ENCODE measurements around the gene GNAQ. TPM values are rescaled to one million over a fixed set of nuclear protein-coding genes. Genes with fewer than 3 reads are reported as not detected.
"Not testable (repeated sequence)": the region's sequence is repeated elsewhere in the genome, so short reads cannot be mapped to it uniquely, and the experiment has no call there.

Gene GNAQ
- total and polyA plus RNA-seq, 2 experiments from 2014 or later: 25.7 to 47.9 TPM

- no peak overlapping the region for H3K4me2 ChIP-seq
- no peaks in the 10 kb centered on the region for H3K36me3 ChIP-seq (replicated peaks; ENCODE audit: insufficient read depth, low read depth)
- no peak for TF ChIP-seq EZH2phosphoT487 (IDR thresholded peaks at IDR 0.05; ENCODE audit: low read depth, severe bottlenecking, unreplicated experiment)
- TF ChIP-seq EZH2 (IDR thresholded peaks at IDR 0.05; ENCODE audit: borderline replicate concordance): no peak
- TF ChIP-seq CTCF (IDR thresholded peaks at IDR 0.05; ENCODE audit: poor library complexity): no peak
- H4K20me1 ChIP-seq (ENCODE audit: insufficient read depth, poor library complexity, severe bottlenecking): no peaks in the 10 kb centered on the region
- 96% methylated on average over 1 of the region's 1 CpG for WGBS (ENCODE audit: low lambda C conversion rate, missing lambda C conversion rate)
- peaks cover 14% of the 10 kb centered on the region for H3K4me1 ChIP-seq (ENCODE audit: insufficient read depth)
- DNase-seq (ENCODE audit: low spot score): no peak
- H3K4me3 ChIP-seq: no peak overlapping the region
- H2AFZ ChIP-seq: no peak overlapping the region
- H3K27ac ChIP-seq: peak overlapping the region; percentile 63
- no peaks in the 10 kb centered on the region for H3K9me2 ChIP-seq (replicated peaks; ENCODE audit: insufficient read depth)
- H3K79me2 ChIP-seq: no peaks in the 10 kb centered on the region
- H3K9me3 ChIP-seq (ENCODE audit: low read depth): no peaks in the 10 kb centered on the region
- no peaks in the 10 kb centered on the region for H3K27me3 ChIP-seq
Measured at GRCh38 chr9:77708064-77708815, 323.4 kb downstream of the GNAQ start.

DNA sequence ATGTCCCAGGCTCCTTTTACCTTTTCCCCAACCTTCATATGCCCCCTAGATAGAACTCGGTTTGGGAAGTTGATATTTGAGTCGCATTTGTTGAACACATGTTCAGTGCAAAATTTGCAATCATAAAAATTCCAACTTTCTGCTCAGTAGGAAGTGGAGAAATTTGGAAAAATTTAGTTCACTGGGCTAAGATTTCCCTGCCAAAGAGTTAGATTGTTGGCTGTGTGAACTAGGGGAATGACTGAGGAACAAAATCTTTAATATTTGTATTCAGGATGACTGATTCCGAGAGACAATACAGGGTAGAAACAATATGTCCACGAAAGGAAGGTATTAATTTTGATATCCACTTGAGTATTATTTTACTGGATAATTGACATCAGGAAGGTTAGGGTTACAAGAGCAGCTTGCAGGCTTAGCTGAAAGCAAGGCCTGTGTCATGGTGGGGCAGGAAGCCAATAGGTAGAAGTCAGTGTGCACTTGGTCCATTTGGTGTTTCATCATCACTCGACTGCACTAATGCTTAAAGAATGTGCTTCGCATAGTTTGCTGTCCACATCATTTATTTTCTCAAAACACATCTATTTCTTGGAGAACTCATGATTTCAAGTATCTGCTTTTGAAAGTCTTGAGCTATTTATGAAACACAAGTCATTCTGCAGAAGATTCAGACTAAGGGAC lies 324.1 kb downstream of the GNAQ start:
- no peak overlapping the region for H3K4me2 ChIP-seq
- H3K4me1 ChIP-seq (ENCODE audit: insufficient read depth): peaks cover 13% of the 10 kb centered on the region

DNA sequence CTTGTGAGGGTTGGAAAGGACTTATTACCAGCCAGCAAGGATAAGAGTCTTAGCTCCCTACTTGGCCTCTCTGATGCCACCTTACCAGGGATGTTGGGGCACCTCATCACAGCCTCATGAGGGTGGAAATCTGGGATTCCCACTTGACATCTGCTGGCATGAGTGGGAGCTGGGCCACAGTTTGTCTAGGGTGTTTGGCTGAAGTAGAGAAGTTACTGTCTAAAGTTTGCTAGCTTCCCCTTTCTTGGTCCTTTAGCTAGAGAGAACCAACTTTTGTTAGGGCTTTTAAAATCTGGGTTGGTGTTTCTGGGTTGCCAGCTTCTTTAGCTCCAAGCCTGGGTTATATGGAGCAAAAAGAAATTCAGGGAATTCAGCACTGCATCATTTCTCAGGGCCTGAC lies 326.0 kb downstream of the GNAQ start:
- no peak overlapping the region for H3K4me3 ChIP-seq
- H3K36me3 ChIP-seq (replicated peaks; ENCODE audit: insufficient read depth, low read depth): no peaks in the 10 kb centered on the region
- H2AFZ ChIP-seq: no peak overlapping the region
- H3K79me2 ChIP-seq: no peaks in the 10 kb centered on the region
- H4K20me1 ChIP-seq (ENCODE audit: insufficient read depth, poor library complexity, severe bottlenecking): no peaks in the 10 kb centered on the region
- no peak for TF ChIP-seq EZH2 (IDR thresholded peaks at IDR 0.05; ENCODE audit: borderline replicate concordance)
- no peak for TF ChIP-seq CTCF (IDR thresholded peaks at IDR 0.05; ENCODE audit: poor library complexity)
- no peak for TF ChIP-seq EZH2phosphoT487 (IDR thresholded peaks at IDR 0.05; ENCODE audit: low read depth, severe bottlenecking, unreplicated experiment)
- H3K4me1 ChIP-seq (ENCODE audit: insufficient read depth): peaks cover 7% of the 10 kb centered on the region
- DNase-seq (ENCODE audit: low spot score): no peak
- H3K4me2 ChIP-seq: no peak overlapping the region
- H3K27me3 ChIP-seq: no peaks in the 10 kb centered on the region
- H3K9me2 ChIP-seq (replicated peaks; ENCODE audit: insufficient read depth): no peaks in the 10 kb centered on the region
- H3K27ac ChIP-seq: no peak overlapping the region
- H3K9me3 ChIP-seq (ENCODE audit: low read depth): no peaks in the 10 kb centered on the region

More for the DNA sequence above, 324.1 kb downstream of the GNAQ start:
- WGBS (ENCODE audit: low lambda C conversion rate, missing lambda C conversion rate): 88% methylated on average over 6 of the region's 6 CpGs
- Histone ChIP-seq H3K9me3 (ENCODE audit: low read depth) (no peaks in the 10 kb centered on the region), H3K79me2 (no peaks in the 10 kb centered on the region), H4K20me1 (ENCODE audit: insufficient read depth, poor library complexity, severe bottlenecking) (no peaks in the 10 kb centered on the region), H3K36me3 (replicated peaks; ENCODE audit: insufficient read depth, low read depth) (no peaks in the 10 kb centered on the region), H3K9me2 (replicated peaks; ENCODE audit: insufficient read depth) (no peaks in the 10 kb centered on the region), H3K27me3 (no peaks in the 10 kb centered on the region), H3K27ac (peak overlapping the region; percentile 63), H2AFZ (no peak overlapping the region), H3K4me3 (no peak overlapping the region)
- DNase-seq (ENCODE audit: low spot score): peak; percentile 71
- TF ChIP-seq EZH2 (IDR thresholded peaks at IDR 0.05; ENCODE audit: borderline replicate concordance): no peak
- TF ChIP-seq EZH2phosphoT487 (IDR thresholded peaks at IDR 0.05; ENCODE audit: low read depth, severe bottlenecking, unreplicated experiment): no peak
- TF ChIP-seq CTCF (IDR thresholded peaks at IDR 0.05; ENCODE audit: poor library complexity): no peak

DNA sequence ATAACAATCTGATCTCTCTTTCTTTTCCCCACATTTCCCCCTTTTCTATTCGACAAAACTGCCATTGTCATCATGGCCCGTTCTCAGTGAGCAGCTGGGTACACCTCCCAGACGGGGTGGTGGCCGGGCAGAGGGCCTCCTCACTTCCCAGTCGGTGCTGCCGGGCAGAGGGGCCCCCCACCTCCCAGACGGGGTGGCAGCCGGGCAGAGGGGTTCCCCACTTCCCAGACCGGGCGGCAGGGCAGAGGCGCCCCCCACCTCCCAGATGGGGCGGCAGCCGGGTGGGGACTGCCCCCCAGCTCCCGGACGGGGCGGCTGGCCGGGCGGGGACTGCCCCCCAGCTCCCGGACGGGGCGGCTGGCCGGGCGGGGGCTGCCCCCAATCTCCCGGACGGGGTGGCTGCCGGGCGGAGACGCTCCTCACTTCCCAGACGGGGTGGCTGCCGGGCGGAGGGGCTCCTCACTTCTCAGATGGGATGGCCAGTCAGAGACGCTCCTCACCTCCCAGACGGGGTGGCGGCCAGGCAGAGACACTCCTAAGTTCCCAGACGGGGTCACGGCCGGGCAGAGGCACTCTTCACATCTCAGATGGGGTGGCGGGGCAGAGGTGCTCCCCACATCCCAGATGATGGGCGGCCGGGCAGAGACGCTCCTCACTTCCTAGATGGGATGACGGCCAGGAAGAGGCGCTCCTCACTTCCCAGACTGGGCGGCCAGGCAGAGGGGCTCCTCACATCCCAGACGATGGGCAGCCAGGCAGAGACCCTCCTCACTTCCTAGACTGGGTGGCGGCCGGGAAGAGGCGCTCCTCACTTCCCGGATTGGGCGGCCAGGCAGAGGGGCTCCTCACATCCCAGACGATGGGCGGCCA lies 328.9 kb downstream of the GNAQ start:
- not testable (repeated sequence) for H3K4me1 ChIP-seq (ENCODE audit: insufficient read depth); H3K4me3 ChIP-seq; H3K36me3 ChIP-seq (replicated peaks; ENCODE audit: insufficient read depth, low read depth); H3K9me2 ChIP-seq (replicated peaks; ENCODE audit: insufficient read depth); H4K20me1 ChIP-seq (ENCODE audit: insufficient read depth, poor library complexity, severe bottlenecking); H3K79me2 ChIP-seq; H3K27me3 ChIP-seq; H3K27ac ChIP-seq; H3K9me3 ChIP-seq (ENCODE audit: low read depth); H3K4me2 ChIP-seq; H2AFZ ChIP-seq; DNase-seq (ENCODE audit: low spot score)
- WGBS (ENCODE audit: low lambda C conversion rate, missing lambda C conversion rate): 95% methylated on average over 26 of the region's 52 CpGs
